NT2/D1 (cell line): ENCODE results near the gene STK35.

Experiments
- SUZ12 ChIP-seq: IDR thresholded peaks from 2 replicates; pipeline ENCODE4 v1.6.1; 2011; ENCODE audit not compliant: insufficient read length, insufficient read depth; ENCODE audit errors: extremely low read depth
- YY1 ChIP-seq: IDR thresholded peaks from 2 replicates; pipeline ENCODE4 v1.6.1; 2011; ENCODE audit not compliant: insufficient read length, insufficient read depth
- ZNF274 ChIP-seq: IDR thresholded peaks from 2 replicates; pipeline ENCODE4 v1.6.1; 2011; ENCODE audit warnings: mild to moderate bottlenecking, low read depth, low read length

- TF ChIP-seq SUZ12 (no peak), ZNF274 (no peak), YY1 (no peak)
These were observed 16.9 kb upstream of the STK35 start for GRCh38 chr20:2084703-2085102.
